ENCODE data around the gene PPFIA3.
"Not testable (repeated sequence)": the region's sequence is repeated elsewhere in the genome, so short reads cannot be mapped to it uniquely, and the experiment has no call there.

PPFIA3 gene

DNA sequence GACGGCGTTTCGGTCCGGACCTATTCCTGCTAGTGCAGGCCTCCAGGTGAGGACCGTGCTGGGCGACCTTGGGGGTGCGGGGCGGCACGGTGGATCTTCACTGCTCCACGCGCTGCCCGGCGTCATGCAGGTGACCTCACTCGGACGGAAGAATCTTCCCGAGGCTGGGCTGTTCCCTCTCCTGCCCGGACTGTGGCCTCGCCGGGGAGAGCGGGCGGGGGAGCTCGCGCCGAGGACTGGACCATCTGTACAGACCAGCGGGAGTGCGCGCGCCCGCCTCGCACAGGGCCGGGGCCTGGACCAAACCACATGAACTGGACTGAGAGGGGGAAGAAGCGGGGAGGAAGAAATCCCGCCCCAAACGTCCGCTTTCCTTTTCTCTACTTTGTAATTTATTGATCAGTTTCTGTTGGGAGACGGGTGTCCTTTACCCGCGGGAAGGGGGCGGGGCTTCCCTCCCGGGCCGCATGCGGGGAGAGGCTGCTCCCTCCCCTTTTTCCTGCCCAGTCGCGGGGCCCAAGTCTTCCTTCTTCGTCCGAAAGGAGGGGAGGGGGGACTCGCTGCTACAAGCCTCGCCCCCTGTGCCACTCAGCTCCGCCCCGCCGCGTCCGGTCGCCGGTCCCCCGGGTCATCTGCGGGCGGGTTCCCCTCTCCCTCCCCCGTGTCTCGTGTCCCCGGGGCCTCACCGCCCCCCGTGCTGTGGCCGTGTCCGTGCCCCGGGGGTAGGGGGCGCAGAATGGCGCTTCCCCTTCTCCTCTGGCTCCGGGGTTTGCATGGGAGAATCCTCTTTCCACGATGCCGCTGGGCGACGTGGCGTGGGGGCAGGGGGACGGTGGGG is 31.0 kb downstream of the PPFIA3 start:
- peak; percentile 63 for DNase-seq (ENCODE audit: low spot score)

GRCh38 chr19:49150944-49151243 is 31.6 kb downstream of the PPFIA3 start:
- no peak for DNase-seq (ENCODE audit: low spot score)

- no peak for DNase-seq (ENCODE audit: low spot score)
Observed at GRCh38 chr19:49151267-49152118, 32.1 kb downstream of the PPFIA3 start.

DNA sequence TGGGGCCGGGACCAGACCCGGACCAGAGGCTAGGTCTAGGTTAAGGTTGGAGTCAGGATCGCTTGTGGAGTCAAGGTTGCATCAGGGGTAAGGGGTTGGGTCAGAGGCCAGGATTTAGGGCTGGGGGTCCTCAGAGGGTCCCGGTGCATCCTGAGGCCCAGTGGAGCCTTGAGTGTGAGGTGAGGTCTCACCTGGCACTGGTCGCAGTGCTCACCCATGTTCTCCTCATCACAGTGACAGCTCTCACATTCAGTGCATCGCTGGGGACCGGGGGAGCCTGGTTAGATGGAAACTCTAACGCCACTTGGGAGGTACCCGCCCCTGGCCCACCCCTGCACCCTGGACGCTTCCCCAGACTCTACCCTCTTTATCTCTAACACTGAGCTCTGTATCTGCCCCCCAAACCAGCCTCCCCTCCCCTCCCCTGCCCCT is 32.8 kb downstream of the PPFIA3 start:
- DNase-seq (ENCODE audit: low spot score) = no peak

DNA sequence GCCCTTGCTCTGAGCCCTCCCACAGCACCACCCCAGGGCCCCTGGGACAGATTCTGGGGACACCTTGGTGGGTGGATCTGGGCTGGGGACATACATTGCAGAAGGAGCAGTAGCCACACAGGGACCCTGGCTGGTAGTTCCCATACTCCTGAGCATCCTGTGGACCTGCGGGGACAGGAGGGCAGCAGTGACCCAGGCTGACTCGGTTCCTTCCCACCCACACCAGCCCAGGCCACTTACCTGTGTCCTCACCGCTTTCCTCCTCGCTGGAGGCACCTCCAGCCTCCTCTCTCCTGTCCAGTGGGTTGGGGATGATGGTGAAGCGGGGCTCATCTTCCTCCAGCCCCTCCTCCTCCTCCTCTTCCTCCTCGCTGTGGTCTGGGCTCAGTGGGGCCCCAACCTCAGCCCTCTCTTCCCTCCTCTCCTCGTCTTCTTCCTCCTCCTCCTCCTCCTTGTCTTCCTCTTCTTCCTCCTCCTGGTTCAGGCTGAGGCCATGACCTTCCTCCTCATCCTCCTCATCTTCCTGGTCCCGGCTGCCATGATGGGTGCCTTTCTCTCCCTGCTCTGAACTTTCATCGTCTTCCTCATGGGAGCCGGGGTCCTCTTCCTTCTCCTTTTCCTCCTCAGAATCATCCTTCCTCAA is 33.9 kb downstream of the PPFIA3 start:
- DNase-seq (ENCODE audit: low spot score) = no peak

GRCh38 chr19:49154279-49154678 is 34.9 kb downstream of the PPFIA3 start:
- no peak for DNase-seq (ENCODE audit: low spot score)

DNA sequence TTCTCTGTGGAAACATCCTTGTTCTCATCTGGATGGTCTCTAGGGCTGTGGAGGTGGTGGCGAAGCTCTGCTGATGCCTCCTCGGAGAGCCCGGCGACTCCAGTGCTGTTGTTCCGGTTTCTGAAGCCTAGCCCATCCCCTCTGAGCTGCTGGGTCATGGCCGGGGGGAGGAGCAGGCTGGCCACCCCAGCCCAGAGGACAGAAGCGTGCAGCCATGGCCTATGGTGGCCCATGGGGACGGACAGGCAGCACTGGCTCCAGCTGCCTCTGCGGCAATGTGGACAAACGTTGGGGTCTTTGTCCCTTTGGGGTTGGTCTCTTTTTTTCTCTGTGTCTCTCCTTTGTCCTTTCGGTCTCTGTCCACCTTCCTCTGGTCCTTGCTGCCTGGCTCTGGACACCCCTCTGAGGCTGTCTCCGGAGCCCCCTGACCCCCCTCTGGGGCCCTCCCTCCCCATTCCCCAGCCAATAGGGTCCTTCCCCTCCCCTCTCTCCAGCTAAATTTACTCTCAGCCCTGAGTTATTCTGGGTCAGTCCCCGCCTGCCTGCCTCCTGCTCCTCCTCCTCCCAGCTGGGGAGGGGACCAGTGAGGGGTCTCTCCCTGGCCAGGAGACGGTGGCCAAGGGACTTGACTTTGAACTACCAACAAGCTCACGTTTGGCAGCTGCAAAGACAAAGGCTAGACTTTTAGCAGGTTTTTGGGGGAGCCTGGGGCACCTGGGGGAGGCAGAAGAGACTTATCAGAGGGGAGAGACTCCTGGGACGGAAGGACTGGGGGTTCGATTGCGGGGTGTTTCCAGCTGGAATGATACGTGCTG is 35.9 kb downstream of the PPFIA3 start, which contains the start of gene HRC:
TSS of gene HRC (minus strand) at position 392 of the 815 bp plus-strand sequence. CDS start at position 233, 159 bp downstream.
- no peak for DNase-seq (ENCODE audit: low spot score)

GRCh38 chr19:49155820-49156346 is 36.5 kb downstream of the PPFIA3 start:
- DNase-seq (ENCODE audit: low spot score) = no peak

- DNase-seq (ENCODE audit: low spot score) = peak; percentile 67
Observed at GRCh38 chr19:49157445-49158224, 38.3 kb downstream of the PPFIA3 start, which contains the start of gene TRPM4. Gene TRPM4, plus strand, starts transcription at chr19:49157792. Its CDS starts 75 bp downstream, at chr19:49157867.

DNA sequence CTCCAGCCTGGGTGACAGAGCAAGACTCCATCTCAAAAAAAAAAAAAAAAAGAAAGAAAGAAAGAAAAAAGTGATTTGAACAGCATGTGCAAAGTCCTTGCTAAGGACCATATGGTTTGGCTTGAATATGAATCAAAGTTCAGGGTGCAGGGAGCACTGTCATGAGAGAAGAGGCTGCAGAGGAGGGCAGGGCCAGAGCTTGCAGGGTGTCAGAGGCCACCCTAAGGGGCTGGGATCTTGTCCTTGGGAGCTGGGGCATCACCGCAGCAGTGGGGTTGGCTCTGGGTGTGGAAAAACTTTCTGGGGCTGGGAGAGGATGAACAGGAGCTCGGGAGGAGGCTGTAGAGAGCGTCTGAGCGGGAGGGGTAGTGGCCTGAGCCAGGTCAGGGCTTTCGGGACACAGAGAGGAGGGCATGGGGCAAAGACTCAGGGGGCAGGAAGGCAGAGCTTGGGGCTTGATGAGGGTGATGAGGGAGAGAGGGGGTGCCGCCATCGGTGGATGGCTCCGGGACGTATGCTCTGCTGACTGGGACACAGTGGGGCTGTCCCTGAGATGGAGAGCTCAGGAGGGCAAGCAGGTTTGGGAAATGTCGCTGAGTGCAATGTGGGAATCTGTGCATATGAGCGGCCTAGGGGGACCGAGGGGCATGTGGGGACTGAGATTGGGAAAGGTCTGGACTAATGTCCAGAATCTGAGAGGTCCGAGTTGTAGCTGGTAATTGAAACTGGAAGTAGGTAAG is 41.3 kb downstream of the PPFIA3 start:
- no peak for DNase-seq (ENCODE audit: low spot score)

DNA sequence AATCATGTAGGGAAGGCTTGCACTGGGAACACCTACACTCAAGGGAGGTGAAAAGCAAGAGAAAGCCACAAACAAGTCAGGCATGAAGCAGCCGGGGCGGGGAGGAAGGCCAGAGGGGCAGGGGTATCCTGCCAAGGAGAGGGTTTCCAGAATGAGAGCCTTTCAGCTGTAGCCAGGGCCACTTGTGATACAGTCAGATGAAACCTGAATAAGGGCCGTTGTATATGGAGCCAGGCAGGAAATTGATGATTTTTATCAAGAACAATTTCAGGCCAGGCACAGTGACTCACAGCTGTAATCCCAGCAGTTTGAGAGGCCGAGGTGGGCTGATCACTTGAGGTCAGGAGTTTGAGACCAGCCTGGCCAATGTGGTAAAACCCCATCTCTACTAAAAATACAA is 42.6 kb downstream of the PPFIA3 start:
- no peak for DNase-seq (ENCODE audit: low spot score)

DNA sequence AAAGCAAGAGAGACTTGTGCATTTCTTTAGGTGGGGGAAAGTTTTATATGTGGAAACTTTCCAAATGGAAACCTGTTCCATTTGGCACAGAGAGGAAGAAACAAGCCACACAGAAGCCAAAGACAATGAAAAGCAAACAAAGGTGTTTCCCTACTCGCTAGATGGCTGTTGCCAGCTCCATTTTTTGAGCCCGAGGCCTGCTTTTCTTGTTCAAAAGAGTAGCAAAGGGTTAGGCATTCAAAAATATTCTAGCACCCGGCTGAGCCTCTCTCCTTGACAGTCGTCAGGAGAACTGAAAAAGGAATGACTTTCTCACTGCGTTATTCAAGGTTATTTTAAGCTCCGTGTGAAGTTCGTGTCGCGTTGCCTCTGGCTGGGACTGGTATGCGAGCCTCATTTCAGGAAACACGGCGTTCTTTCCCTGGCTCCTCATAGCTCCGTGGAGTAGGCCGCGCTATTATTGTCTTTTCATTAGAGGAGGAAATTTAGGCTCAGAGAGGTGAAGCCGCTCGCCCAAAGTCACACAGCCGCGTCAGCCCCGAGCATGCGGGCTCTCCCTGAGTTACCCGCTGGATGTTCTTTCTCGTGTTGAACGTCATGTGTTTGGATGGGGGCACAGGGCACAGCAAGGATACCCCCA is 45.9 kb downstream of the PPFIA3 start:
- DNase-seq (ENCODE audit: low spot score) = no peak

DNA sequence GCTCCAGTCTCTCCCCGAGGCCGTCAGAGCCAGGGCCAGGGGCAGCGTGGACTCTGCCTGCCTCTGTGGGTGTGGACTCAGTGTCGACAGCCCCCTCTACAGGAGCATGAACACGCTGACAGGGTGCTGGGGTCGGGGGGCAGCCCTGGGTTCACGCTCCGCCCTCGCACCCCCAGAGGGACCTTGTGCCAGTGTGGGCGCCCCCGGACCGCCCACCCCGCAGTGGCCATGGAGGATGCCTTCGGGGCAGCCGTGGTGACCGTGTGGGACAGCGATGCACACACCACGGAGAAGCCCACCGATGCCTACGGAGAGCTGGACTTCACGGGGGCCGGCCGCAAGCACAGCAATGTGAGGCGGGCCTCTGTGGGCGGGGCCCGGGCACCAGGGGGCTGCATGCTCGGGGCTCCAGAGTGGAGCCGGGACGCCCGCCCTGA is 46.5 kb downstream of the PPFIA3 start:
- no peak for DNase-seq (ENCODE audit: low spot score)

GRCh38 chr19:49167857-49168409 is 48.6 kb downstream of the PPFIA3 start:
- DNase-seq (ENCODE audit: low spot score) = no peak

DNA sequence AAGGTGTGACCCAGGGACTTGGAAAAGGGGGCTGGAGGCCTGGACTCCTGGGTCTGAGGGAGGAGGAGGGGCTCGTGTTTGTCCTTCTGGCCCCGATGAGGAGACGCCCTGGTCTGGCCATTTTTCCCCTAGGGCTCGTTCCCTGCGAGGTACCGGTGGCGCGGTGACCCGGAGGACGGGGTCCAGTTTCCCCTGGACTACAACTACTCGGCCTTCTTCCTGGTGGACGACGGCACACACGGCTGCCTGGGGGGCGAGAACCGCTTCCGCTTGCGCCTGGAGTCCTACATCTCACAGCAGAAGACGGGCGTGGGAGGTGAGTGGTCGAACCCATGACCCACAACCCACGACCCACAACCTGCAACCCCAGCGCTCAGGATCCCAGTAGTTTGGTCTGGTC is 49.1 kb downstream of the PPFIA3 start:
- DNase-seq (ENCODE audit: low spot score) = no peak

- DNase-seq (ENCODE audit: low spot score) = no peak
Observed at GRCh38 chr19:49173198-49173597, 53.9 kb downstream of the PPFIA3 start.

GRCh38 chr19:49180659-49181058 is 61.3 kb downstream of the PPFIA3 start:
- no peak for DNase-seq (ENCODE audit: low spot score)

- not testable (repeated sequence) for DNase-seq (ENCODE audit: low spot score)
Observed at GRCh38 chr19:49182010-49182847, 62.9 kb downstream of the PPFIA3 start.

All from kidney capillary endothelial cell (primary cell).